ENCODE results near the gene TBL3. TPM values are rescaled to one million over a fixed set of nuclear protein-coding genes. Genes with fewer than 3 reads are reported as not detected.
A peak's percentile ranks its signal among the peaks of the same experiment; 100 is the strongest.

TBL3 gene
- total RNA-seq, 2 experiments from 2014 or later: 12.7 to 15.5 TPM

- H3K9me3 Mint-ChIP-seq: no peaks in the 10 kb centered on the region
- ChIA-PET CTCF (no interaction called here), POLR2A (interaction anchor here (1.5 to 6.8 kb wide), 3 partner anchors 8 to 15 kb away, joined by 3 to 62 read pairs (median 5); partner anchors contain the start of genes RPS2 and TBL3)
- no peak overlapping the region for H3K4me3 ChIP-seq (ENCODE audit: low read length)
- peaks cover 10% of the 10 kb centered on the region for H3K4me1 Mint-ChIP-seq (ENCODE audit: low read depth)
- H3K4me1 ChIP-seq (ENCODE audit: insufficient read depth, low read length): peaks cover 36% of the 10 kb centered on the region
- no peak overlapping the region for H3K27ac ChIP-seq (ENCODE audit: low read depth in 1 of 2, low read length in 2 of 2)
- peaks cover 20% of the 10 kb centered on the region for H3K36me3 Mint-ChIP-seq (ENCODE audit: low read depth)
- DNase-seq (peak in 4 of 14 experiments; percentile 38 to 73 (median 44)), ATAC-seq (ENCODE audit: poor library complexity) (peak; percentile 15)
- intact Hi-C loops (cut with DNase I, micrococcal nuclease): no loop called here
- peaks cover 32 to 40% of the 10 kb centered on the region in 2 experiments for H3K27me3 ChIP-seq (ENCODE audit: control insufficient read depth in 1 of 2, insufficient read depth in 2 of 2, low read length in 2 of 2)
- H3K4me3 Mint-ChIP-seq: no peak overlapping the region
- peaks cover 41% of the 10 kb centered on the region for H3K36me3 ChIP-seq (ENCODE audit: insufficient read depth, low read length)
- peaks cover 0 to 24% of the 10 kb centered on the region in 2 experiments for H3K9me3 ChIP-seq (ENCODE audit: control insufficient read depth in 1 of 2, insufficient read depth in 1 of 2, low read length in 2 of 2)
- peaks cover 28% of the 10 kb centered on the region for H3K27me3 Mint-ChIP-seq
- no peak overlapping the region for H3K27ac Mint-ChIP-seq
- TF ChIP-seq, protein P1, sequence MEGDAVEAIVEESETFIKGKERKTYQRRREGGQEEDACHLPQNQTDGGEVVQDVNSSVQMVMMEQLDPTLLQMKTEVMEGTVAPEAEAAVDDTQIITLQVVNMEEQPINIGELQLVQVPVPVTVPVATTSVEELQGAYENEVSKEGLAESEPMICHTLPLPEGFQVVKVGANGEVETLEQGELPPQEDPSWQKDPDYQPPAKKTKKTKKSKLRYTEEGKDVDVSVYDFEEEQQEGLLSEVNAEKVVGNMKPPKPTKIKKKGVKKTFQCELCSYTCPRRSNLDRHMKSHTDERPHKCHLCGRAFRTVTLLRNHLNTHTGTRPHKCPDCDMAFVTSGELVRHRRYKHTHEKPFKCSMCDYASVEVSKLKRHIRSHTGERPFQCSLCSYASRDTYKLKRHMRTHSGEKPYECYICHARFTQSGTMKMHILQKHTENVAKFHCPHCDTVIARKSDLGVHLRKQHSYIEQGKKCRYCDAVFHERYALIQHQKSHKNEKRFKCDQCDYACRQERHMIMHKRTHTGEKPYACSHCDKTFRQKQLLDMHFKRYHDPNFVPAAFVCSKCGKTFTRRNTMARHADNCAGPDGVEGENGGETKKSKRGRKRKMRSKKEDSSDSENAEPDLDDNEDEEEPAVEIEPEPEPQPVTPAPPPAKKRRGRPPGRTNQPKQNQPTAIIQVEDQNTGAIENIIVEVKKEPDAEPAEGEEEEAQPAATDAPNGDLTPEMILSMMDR (IDR thresholded peaks at IDR 0.05): no peak
These were observed 7.6 kb downstream of the TBL3 start for GRCh38 chr16:1979271-1980029.

GRCh38 chr16:1980030-1980769 is 8.3 kb downstream of the TBL3 start:
- peaks cover 32 to 40% of the 10 kb centered on the region in 2 experiments for H3K27me3 ChIP-seq (ENCODE audit: control insufficient read depth in 1 of 2, insufficient read depth in 2 of 2, low read length in 2 of 2)

DNA sequence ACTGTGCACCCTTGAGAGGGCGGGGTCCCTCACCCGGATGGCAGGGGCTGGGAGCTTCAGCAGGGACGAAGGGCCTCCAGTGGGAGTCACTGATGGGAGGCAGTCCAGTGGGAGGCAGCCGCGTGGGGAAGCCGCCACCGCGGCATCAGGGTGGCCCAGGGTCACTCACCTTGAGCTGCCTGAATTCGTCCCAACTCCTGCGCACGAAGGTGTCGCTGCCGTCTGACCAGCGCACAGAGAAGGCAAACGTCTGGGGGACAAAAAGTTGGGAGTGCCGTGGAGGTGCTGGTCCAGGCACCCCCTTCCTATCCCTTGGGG is 8.9 kb downstream of the TBL3 start:
- DNase-seq (no peak), ATAC-seq (ENCODE audit: poor library complexity) (no peak)
- Mint-ChIP-seq H3K27me3 (peaks cover 28% of the 10 kb centered on the region), H3K36me3 (ENCODE audit: low read depth) (peaks cover 20% of the 10 kb centered on the region), H3K4me3 (peak overlapping the region; percentile 25), H3K27ac (no peak overlapping the region), H3K9me3 (no peaks in the 10 kb centered on the region), H3K4me1 (ENCODE audit: low read depth) (peaks cover 20% of the 10 kb centered on the region)
- peaks cover 0 to 24% of the 10 kb centered on the region in 2 experiments for H3K9me3 ChIP-seq (ENCODE audit: control insufficient read depth in 1 of 2, insufficient read depth in 1 of 2, low read length in 2 of 2)
- H3K27me3 ChIP-seq (ENCODE audit: control insufficient read depth in 1 of 2, insufficient read depth in 2 of 2, low read length in 2 of 2): peaks cover 32 to 40% of the 10 kb centered on the region in 2 experiments
- peaks cover 33% of the 10 kb centered on the region for H3K36me3 ChIP-seq (ENCODE audit: insufficient read depth, low read length)
- TF ChIP-seq, protein P1 (IDR thresholded peaks at IDR 0.05): no peak
- no peak overlapping the region for H3K27ac ChIP-seq (ENCODE audit: low read depth in 1 of 2, low read length in 2 of 2)
- intact Hi-C loops (cut with DNase I, micrococcal nuclease): no loop called here
- H3K4me3 ChIP-seq (ENCODE audit: low read length): no peak overlapping the region
- POLR2A ChIA-PET: interaction anchor here (0.7 to 6.8 kb wide), 4 partner anchors 9 to 302 kb away, joined by 3 to 62 read pairs (median 4); partner anchors contain the start of genes JPT2, RPS2 and TBL3
- CTCF ChIA-PET: no interaction called here
- H3K4me1 ChIP-seq (ENCODE audit: insufficient read depth, low read length): peaks cover 48% of the 10 kb centered on the region

More at GRCh38 chr16:1980030-1980769, 8.3 kb downstream of the TBL3 start:
- CTCF ChIA-PET: no interaction called here
- no peak for ATAC-seq (ENCODE audit: poor library complexity)
- Mint-ChIP-seq H3K27ac (no peak overlapping the region), H3K27me3 (peaks cover 28% of the 10 kb centered on the region), H3K36me3 (ENCODE audit: low read depth) (peaks cover 21% of the 10 kb centered on the region), H3K9me3 (no peaks in the 10 kb centered on the region), H3K4me3 (peak overlapping the region; percentile 4), H3K4me1 (ENCODE audit: low read depth) (peaks cover 17% of the 10 kb centered on the region)
- Histone ChIP-seq H3K4me1 (ENCODE audit: insufficient read depth, low read length) (peaks cover 43% of the 10 kb centered on the region), H3K27ac (ENCODE audit: low read depth in 1 of 2, low read length in 2 of 2) (no peak overlapping the region), H3K9me3 (ENCODE audit: control insufficient read depth in 1 of 2, insufficient read depth in 1 of 2, low read length in 2 of 2) (peaks cover 0 to 24% of the 10 kb centered on the region in 2 experiments), H3K36me3 (ENCODE audit: insufficient read depth, low read length) (peaks cover 33% of the 10 kb centered on the region), H3K4me3 (ENCODE audit: low read length) (no peak overlapping the region)
- TF ChIP-seq, protein P1 (IDR thresholded peaks at IDR 0.05): no peak
- DNase-seq: no peak
- intact Hi-C loops (cut with DNase I, micrococcal nuclease): no loop called here
- POLR2A ChIA-PET: interaction anchor here (0.7 to 6.8 kb wide), 4 partner anchors 8 to 302 kb away, joined by 3 to 62 read pairs (median 4); partner anchors contain the start of genes JPT2, RPS2 and TBL3

Measured in CD4-positive, alpha-beta T cell (primary cell).